Superior temporal gyrus (tissue), 1 donor: ENCODE data around the gene PSAP.

Experiments used
- DNase-seq: peaks from one replicate; pipeline ENCODE4 v3.0.0-alpha.2; 2016; ENCODE audit errors: extremely low spot score

PSAP gene

GRCh38 chr10:71807557-71808510, 43.2 kb downstream of the PSAP start:
- no peak for DNase-seq

- no peak for DNase-seq
These were observed 44.1 kb downstream of the PSAP start for GRCh38 chr10:71806704-71807556.

DNA sequence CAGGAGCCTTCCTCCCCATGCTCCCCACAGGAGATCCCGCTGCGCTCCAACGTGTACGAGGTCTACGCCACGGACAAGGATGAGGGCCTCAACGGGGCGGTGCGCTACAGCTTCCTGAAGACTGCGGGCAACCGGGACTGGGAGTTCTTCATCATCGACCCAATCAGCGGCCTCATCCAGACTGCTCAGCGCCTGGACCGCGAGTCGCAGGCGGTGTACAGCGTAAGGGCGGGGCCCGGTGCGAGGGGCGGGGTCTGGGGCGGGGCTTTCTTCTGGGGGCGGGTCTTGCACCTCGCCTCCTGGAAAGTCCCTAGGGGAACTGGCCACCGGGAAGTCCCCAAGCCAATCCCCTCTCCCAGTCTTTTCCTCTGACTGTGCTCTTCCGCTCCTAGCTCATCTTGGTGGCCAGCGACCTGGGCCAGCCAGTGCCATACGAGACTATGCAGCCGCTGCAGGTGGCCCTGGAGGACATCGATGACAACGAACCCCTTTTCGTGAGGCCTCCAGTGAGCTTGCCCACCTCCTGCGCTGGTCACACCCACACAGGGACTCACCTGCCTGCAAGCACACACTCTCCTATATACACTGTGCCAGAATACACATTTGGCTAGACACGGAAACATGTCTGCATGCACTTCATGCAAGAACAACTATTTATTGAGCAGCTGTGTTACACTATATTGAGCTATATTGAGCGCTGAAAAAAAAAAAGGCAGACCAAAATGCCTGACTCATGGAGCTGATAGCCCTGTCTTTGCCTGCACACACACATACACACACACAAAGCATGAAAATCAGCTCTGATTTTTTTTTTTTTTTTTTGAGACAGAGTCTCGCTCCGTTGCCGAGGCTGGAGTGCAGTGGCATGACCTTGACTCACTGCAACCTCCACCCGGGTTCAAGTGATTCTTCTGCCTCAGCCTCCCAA, 45.0 kb downstream of the PSAP start:
- DNase-seq: no peak

DNA sequence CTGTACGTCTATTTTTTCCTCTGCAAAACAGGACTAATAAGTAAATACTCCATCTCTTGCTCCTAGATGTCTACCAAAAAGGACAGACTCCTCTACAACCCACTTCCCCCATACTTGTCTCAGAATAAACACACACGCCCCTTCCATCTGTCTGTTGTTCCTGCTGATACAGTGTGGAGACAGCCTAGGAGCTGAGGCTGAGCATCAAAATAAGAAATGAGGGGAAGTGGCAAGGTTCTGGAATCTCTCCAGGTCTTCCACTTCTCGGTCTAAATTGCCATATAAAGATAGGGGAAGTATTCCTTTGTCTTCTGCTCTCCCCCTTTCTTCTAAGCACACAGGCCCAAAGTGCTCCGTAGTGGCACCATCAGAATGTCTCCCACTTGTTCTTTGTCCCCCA, 47.0 kb downstream of the PSAP start:
- DNase-seq: peak; percentile 39

- DNase-seq: no peak
These were observed 48.1 kb downstream of the PSAP start for GRCh38 chr10:71802715-71803488.

DNA sequence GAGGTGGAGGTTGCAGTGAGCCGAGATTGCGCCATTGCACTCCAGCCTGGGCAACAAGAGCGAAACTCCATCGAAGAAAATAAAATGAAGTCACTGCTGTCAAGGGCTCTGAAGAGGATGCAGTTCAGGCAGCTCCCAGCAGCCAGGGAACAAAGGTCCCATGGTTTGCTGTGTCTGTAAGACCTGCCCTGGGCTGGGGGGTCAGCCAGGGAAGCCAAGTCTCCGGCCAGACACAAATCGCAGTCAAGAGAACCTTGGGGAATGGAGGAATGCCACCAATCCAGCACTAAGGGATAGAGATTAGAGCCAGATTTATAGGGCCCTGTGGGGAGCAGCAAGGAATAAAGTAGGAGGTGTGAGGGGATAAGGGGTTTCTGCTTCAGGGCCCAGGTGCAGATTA, 48.8 kb downstream of the PSAP start:
- DNase-seq: no peak

GRCh38 chr10:71801361-71801760, 49.7 kb downstream of the PSAP start:
- no peak for DNase-seq

DNA sequence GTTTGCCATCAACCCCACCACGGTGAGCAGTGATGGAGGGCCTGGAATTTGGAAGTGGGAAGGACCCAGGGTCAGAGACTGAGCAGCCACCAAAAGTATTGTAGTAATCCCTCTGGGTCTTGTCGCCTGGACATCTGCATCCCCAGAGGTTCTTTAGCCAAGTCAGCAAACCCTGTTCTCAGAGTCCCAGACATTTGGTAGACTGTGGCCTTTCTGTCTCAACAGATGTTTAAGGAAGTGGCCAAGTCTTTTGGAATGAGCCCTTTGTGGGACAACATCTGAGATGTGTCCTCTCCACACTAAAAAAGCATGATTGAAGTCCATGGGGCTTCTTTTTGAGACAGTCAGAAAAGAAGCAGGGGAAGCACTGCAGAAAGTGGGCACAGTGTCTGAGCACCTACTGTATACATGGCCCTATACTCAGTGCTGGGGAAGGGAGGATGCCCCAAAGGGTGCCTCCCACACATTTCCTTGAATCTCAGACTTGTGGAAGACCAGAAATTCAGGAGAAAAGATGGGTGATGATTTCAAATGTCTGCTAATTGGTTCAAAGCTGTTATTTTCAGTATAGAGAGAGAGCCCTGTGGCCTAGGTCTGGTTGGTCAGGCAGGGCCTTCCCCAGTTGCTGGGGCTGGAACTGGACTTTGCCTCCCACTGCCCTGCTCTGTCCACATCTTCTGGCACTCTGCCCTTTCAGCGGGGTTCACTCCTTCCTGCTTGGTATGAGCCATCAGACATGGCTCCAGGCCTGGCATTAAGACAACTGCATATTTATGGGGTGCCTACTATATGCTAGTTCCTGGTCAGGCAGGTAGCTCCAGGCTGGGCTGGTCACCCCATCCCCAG, 51.2 kb downstream of the PSAP start:
- no peak for DNase-seq

GRCh38 chr10:71799112-71799511, 51.9 kb downstream of the PSAP start:
- DNase-seq: no peak

DNA sequence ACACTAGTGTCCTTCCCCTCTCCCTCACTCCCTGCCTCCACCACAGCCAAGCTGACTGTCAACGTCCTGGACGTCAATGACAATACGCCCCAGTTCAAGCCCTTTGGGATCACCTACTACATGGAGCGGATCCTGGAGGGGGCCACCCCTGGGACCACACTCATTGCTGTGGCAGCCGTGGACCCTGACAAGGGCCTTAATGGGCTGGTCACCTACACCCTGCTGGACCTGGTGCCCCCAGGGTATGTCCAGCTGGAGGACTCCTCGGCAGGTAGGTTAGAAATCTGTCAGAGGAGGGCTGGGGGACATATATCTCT, 52.8 kb downstream of the PSAP start:
- DNase-seq: no peak

- no peak for DNase-seq
These were observed 53.3 kb downstream of the PSAP start for GRCh38 chr10:71797533-71798307.

- DNase-seq: no peak
These were observed 54.2 kb downstream of the PSAP start for GRCh38 chr10:71796749-71797405.

- DNase-seq: no peak
These were observed 55.8 kb downstream of the PSAP start for GRCh38 chr10:71795248-71795647.

DNA sequence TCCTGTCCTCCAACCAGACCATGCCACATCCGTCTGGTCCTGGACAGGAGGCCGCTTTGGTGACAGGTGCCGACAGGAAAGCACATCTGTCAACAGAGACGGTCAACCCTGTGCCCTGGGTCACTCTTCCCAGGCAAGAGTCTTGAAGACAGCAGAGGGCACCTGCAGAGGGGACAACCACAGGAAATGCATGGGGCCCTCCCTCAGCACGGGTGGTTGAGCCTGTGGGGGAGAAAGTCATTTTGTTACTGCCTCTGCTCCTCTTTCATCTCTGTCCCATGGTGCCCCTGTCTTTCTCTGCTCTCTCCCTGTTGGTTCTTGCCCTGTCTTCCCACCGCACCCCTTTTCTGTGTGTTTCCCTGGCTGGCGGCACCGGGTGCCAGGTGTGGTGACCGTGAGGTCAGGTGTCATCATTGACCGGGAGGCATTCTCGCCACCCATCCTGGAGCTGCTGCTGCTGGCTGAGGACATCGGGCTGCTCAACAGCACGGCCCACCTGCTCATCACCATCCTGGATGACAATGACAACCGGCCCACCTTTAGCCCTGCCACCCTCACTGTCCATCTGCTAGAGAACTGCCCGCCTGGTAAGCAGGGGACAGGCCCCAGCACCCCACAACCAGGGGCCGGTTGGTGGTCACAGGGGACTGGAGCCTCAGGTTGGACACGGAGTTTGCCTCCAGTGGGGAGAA, 60.2 kb downstream of the PSAP start:
- DNase-seq: no peak

DNA sequence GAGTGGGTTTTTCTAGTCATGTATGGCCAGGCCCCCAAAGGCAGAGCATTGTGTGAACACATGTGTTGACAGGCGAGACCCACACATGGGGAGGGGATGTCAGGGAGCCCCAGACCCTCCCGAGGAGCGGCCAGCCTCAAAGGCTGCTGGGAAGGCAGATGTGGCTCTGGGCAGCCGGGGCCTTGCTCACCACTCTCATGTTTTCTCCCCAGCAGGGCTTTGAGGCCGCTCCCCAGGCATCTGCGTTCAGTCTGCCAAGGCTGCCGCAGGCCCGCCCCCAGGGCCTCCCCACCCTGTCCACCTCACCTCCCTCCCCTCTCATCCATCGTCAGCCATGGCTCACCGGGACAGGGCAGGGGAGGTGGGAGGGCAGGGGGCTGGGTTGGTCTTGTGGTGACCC, 61.2 kb downstream of the PSAP start:
- no peak for DNase-seq

DNA sequence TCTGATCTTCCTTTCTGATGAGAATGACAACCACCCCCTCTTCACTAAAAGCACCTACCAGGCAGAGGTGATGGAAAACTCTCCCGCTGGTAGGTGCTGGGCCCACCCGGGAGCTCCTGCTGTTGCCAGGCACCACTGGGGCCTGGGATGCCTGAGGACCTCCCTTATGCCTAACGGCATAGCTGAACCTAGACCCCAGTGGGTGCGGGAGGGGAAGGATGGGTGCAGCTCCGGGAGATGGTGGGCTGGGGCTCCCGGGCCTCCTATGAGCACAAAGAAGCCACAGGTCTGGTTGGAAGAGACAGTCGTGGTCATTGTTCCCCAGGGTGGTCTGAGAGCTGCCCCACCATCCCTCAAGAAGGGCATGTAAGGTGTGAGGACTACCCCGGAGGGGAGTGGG, 62.1 kb downstream of the PSAP start:
- no peak for DNase-seq

DNA sequence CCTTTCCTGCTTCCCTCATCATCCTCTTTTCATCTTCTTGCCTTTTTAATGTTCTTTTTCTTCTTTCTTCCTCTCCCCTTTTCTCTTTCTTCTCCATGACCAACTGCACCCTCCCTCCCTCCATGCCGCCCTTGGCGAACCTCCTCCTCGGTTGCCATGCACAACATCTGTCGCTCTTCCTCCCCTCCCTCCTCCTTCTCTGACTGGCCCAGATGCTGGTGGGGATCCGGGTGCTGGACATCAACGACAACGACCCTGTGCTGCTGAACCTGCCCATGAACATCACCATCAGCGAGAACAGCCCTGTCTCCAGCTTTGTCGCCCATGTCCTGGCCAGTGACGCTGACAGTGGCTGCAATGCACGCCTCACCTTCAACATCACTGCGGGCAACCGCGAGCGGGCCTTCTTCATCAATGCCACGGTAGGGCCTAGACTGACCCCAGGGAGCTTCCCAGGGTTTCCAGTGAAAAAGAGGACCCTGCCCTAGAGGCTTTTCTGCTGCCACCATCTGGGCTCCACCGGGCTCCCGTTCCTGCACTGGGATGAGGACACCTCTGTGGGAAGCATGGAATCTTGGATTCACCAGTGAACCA, 66.3 kb downstream of the PSAP start:
- DNase-seq: no peak
